ENCODE data around the gene TSPAN18. TPM values are rescaled to one million over a fixed set of nuclear protein-coding genes. Genes with fewer than 3 reads are reported as not detected.
A peak's percentile ranks its signal among the peaks of the same experiment; 100 is the strongest.

The TSPAN18 gene
- total and polyA plus RNA-seq, 2 of the 4 experiments (the other 2 are of a cell fraction), result 0.36 to 1.1 TPM

- Histone ChIP-seq H3K27ac (ENCODE audit: insufficient read depth, low read length) (no peak overlapping the region), H2AK9ac (replicated peaks; ENCODE audit: low read depth, low read length, poor library complexity) (no peak overlapping the region), H2AFZ (replicated peaks; ENCODE audit: low read length, poor library complexity) (no peak overlapping the region), H3K23ac (ENCODE audit: low read depth, low read length) (no peak overlapping the region), H3K18ac (ENCODE audit: low read depth, low read length) (no peak overlapping the region), H2BK120ac (ENCODE audit: low read depth, low read length) (no peak overlapping the region), H3K9me3 (ENCODE audit: control insufficient read depth, insufficient read depth, low read length) (0 out of 2 replicates have a peak, but pooled peaks cover 3% of the 10 kb centered on the region), H2AK5ac (ENCODE audit: low read depth, low read length) (peak overlapping the region; percentile 9; the same call in 1 of the 2 replicates), H3K4me1 (ENCODE audit: control insufficient read depth, insufficient read depth, low read length) (0 out of 2 replicates have a peak, but pooled peaks cover 1% of the 10 kb centered on the region), H2BK15ac (ENCODE audit: low read depth, low read length) (no peak overlapping the region), H3K4me2 (ENCODE audit: low read depth, low read length) (no peak overlapping the region), H3K36me3 (ENCODE audit: control insufficient read depth, insufficient read depth, low read length) (no peaks in the 10 kb centered on the region), H3K9ac (ENCODE audit: low read depth, low read length) (no peak overlapping the region), H4K8ac (ENCODE audit: low read depth in 2 of 2, low read length in 2 of 2) (no peak overlapping the region), H4K20me1 (ENCODE audit: insufficient read depth, low read length) (no peaks in the 10 kb centered on the region), H2BK20ac (ENCODE audit: low read depth, low read length) (no peak overlapping the region), H3K14ac (replicated peaks; ENCODE audit: low read depth, low read length) (no peak overlapping the region), H3K9me1 (ENCODE audit: insufficient read depth, low read length) (no peaks in the 10 kb centered on the region; the same call in 1 of the 2 replicates), H3K27me3 (ENCODE audit: control insufficient read depth, insufficient read depth, low read length) (peaks cover 11% of the 10 kb centered on the region), H3K56ac (ENCODE audit: extremely low read depth, insufficient read depth, low read length) (no peak overlapping the region), H4K5ac (ENCODE audit: low read depth, low read length) (no peak overlapping the region), H3K4ac (ENCODE audit: low read depth, low read length) (no peak overlapping the region), H2BK5ac (ENCODE audit: low read depth, low read length, poor library complexity, severe bottlenecking) (no peak overlapping the region), H3K79me1 (ENCODE audit: low read depth in 1 of 2, low read length in 2 of 2) (no peaks in the 10 kb centered on the region), H3K4me3 (ENCODE audit: insufficient read depth, low read depth, low read length) (no peak overlapping the region), H4K91ac (ENCODE audit: insufficient read depth, low read depth, low read length) (no peak overlapping the region)
- POLR2A ChIA-PET (ENCODE audit: unreplicated experiment), result interaction anchor here (0.6 kb wide), 1 partner anchor 92 kb away, joined by 9 read pairs; no protein-coding TSS in a partner anchor
- dilution Hi-C loops (cut with HindIII; ENCODE audit: low sequenced_read_pairs, unreplicated experiment) (no loop called here), in situ Hi-C loops (cut with MboI; ENCODE audit: low sequenced_read_pairs) (no loop called here), intact Hi-C loops (cut with micrococcal nuclease) (no loop called here)
- no peak for ATAC-seq (ENCODE audit: low read depth)
- no TSS peak for BruUV-seq (replicated peaks)
- WGBS, 2 experiments (ENCODE audit: extremely low coverage in 2 of 2, insufficient read length in 1 of 2), result 100% methylated on average over 1 of the region's 11 CpGs; no CpG with 5 or more reads in 1 of the 2 experiments
- no peak for DNase-seq
- CTCF ChIA-PET, result no interaction called here
- TF ChIP-seq MAFK (IDR thresholded peaks at IDR 0.05; ENCODE audit: low read depth, low read length) (no peak), CHD1 (IDR thresholded peaks at IDR 0.05; ENCODE audit: low read depth, low read length) (no peak), NFE2L2 (IDR thresholded peaks at IDR 0.05; ENCODE audit: low read depth, low read length) (no peak), POLR2A (IDR thresholded peaks at IDR 0.05; ENCODE audit: low read depth, low read length) (no peak), RFX5 (IDR thresholded peaks at IDR 0.05; ENCODE audit: low read depth, low read length) (no peak), ELK1 (IDR thresholded peaks at IDR 0.05; ENCODE audit: borderline replicate concordance, low read depth, low read length) (no peak), MXI1 (IDR thresholded peaks at IDR 0.05; ENCODE audit: borderline replicate concordance, low read depth, low read length) (no peak), USF2 (IDR thresholded peaks at IDR 0.05; ENCODE audit: low read depth, low read length) (no peak), SMC3 (IDR thresholded peaks at IDR 0.05; ENCODE audit: low read depth, low read length) (no peak), MAZ (IDR thresholded peaks at IDR 0.05; ENCODE audit: borderline replicate concordance, low read depth, low read length) (no peak), RAD21 (IDR thresholded peaks at IDR 0.05; ENCODE audit: low read length) (no peak), BHLHE40 (IDR thresholded peaks at IDR 0.05; ENCODE audit: low read depth, low read length) (no peak), FOS (IDR thresholded peaks at IDR 0.05; ENCODE audit: low read depth, low read length) (no peak), RCOR1 (IDR thresholded peaks at IDR 0.05; ENCODE audit: insufficient replicate concordance, low read length) (no peak), CTCF (conservative IDR thresholded peaks at IDR 0.05; ENCODE audit: low read depth, low read length) (no peak)
Measured at GRCh38 chr11:44848203-44848962, 121.6 kb downstream of the TSPAN18 start.

Measured in IMR-90 (cell line).